NCI-H2029 treated with DMSO at 0.1 percent for 48 hours (cell line): ENCODE measurements around the gene TLN1.
A peak's percentile ranks its signal among the peaks of the same experiment; 100 is the strongest.

ENCODE experiments used
- DNase-seq: peaks from one replicate; lab custom pipeline; 2025; lab: John Stamatoyannopoulos, UW

The TLN1 gene

DNA sequence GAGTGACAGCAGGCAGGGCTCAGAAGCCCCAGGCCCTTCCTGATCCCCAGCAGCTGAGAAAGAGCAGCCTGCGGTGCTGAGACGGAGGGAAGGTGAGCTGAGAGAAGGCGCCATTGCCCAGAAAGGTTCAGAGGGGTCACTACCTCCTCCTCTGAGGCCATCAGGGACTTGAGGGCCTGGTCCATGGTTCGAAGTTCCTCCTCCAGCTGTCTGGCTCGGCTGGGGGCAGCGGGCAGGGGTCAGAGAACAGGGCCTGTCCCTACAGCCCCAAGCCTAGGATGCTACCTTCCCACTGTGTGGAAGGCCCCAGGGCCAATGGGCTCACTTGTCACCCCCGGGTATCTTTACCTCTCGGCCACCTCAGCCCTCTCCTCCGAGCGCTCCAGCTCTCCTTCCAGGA, 47.1 kb downstream of the TLN1 start:
- DNase-seq, result no peak

DNA sequence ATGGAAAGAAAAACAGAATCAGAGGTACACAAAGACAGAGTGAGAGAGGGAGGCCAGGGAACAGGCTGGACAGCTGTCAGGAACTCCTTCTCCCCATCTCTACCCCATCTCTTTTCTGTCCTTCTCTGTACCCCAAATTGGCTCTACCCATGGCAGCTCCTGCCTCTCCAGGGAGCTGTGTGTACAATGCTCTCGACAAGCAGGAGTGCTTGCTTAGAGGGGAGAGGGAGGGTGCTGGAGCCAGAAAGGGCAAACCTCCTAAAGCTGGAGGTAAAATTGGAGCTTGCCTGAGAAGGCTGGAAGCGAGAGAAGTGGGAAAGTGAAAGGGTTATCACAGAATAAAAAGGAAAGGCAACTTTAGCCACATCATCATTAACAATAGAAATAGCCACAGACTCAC, 48.7 kb downstream of the TLN1 start:
- no peak for DNase-seq

DNA sequence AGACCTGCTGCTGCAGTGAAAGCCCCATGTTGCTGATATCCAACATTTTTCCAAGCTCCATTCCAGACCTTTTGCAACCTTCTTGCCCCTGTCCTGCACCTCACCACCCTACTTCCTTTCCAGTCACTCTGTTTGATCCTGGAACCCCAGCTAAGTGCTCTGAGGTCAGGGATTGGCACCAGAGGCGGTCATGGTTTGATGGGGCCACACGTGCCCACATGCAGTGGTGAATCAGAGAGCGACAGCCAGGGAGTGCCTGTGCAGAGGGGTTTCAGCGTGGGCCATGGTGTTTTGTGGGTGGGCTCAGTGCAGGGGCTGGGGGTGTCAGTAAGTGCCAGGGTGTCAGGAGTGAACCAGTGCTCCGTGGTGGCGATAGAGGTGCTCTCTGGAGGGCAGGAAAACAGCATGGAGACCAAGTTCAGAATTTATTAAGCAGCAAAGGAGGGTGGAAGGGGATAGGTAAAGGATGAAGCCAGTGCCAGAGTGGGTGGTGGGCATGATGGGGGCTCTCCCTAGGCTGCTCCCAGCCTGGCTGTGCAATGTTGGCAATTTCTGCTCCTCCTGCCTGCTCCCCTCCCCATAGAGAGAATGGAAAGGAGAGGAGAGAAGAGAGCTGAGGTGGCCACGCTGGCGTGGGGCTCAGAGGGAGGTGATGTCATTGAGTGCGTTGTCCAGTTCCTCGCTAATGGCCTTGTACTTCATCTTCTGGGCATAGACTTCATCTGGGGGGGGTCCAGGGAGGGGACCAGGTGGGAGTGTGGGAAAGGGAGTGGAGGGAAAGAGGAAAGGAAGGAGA, 49.3 kb downstream of the TLN1 start:
- no peak for DNase-seq

DNA sequence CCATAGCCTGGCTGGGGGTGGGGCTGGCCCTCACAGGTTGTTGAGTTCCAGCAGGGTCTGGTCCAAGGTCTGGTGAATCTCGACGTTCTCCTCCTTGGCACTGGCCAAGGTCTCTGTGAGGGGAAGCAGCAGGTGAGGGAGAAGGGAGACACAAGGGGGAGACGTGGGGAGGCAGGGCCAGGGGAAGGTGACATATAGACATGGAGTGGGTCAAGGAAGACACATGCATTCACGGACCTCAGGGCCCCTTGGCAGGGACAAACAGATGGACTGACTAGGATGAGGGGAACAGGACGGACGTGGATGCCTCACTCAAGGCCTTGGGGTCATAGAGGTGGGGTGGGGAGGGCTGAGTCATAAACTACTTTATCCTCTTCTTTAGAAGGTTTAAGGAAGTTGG, 49.9 kb downstream of the TLN1 start:
- DNase-seq, result no peak

DNA sequence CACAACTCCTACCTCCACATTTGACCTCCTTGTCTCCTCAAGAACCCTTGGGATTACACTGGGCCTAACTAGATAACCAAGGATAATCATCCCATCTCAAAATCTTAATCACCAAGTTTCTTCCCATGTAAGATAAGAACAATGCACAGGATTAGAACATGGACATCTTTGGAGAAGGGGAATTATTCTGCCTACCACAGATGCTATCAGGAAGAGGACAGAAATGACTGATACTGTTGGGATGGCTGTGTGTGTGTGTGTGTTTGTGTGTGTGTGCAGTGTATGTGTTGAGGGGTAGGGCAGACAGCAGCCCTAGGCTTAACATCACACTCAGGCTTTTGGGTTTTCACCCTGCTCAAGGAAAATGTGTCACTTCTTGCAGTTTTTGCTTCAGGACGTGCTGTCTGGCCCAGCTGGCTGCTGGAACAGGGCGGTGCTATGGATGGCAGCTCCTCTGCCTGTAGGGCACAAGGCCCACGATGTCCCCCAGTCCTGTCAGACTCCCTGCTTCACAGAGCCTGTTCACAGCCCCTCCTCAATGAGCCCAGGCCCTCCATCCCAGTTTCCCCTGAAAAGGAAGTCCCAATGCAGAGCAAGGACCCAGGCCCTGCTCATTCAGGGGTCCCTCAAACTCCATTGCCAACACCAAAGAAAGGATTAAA, 50.5 kb downstream of the TLN1 start:
- DNase-seq, result no peak

DNA sequence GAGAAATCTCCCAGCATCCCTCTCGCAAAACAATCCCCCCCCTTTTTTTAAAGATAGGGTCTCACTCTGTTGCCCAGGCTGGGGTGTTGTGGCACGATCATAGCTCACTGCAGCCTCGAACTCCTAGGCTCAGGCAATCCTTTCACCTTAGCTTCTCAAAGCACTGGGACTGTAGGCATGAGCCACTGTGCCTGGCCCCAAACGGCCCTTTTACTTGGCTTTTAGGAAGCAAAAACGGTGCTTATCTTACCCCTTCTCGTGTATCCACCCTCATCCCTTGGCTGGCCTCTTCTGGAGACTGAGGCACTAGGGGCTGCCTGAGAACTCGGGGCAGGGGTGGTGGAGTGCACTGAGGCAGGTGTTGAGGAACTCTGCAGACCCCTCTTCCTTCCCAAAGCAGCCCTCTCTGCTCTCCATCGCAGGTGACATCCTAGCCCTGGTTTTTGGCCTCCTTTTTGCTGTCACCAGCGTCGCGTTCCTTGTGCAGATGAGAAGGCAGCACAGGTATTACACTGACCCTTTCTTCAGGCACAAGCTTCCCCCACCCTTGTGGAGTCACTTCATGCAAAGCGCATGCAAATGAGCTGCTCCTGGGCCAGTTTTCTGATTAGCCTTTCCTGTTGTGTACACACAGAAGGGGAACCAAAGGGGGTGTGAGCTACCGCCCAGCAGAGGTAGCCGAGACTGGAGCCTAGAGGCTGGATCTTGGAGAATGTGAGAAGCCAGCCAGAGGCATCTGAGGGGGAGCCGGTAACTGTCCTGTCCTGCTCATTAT, 51.5 kb downstream of the TLN1 start:
- DNase-seq, result no peak

DNA sequence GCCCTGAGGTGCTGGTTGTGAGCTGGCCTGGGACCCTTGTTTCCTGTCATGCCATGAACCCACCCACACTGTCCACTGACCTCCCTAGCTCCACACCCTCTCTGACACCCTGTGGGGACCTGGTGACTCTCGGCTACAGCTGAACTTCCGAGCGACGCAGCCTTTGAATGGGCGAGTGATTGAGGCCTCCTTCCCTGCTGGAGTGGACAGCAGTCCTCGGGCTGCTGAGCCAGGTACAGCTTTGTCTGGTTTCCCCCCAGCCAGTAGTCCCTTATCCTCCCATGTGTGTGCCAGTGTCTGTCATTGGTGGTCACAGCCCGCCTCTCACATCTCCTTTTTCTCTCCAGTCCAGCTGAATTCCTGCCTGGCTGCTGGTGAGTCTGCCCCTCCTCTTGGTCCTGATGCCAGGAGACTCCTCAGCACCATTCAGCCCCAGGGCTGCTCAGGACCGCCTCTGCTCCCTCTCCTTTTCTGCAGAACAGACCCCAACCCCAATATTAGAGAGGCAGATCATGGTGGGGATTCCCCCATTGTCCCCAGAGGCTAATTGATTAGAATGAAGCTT, 52.1 kb downstream of the TLN1 start:
- DNase-seq, result no peak

DNA sequence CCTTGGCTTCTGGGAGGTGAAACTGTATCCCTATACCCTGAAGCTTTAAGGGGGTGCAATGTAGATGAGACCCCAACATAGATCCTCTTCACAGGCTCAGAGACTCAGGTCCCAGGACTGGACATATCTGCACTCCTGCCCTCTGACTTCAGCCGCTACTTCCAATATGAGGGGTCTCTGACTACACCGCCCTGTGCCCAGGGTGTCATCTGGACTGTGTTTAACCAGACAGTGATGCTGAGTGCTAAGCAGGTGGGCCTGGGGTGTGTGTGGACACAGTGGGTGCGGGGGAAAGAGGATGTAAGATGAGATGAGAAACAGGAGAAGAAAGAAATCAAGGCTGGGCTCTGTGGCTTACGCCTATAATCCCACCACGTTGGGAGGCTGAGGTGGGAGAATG, 52.9 kb downstream of the TLN1 start:
- DNase-seq, result no peak

DNA sequence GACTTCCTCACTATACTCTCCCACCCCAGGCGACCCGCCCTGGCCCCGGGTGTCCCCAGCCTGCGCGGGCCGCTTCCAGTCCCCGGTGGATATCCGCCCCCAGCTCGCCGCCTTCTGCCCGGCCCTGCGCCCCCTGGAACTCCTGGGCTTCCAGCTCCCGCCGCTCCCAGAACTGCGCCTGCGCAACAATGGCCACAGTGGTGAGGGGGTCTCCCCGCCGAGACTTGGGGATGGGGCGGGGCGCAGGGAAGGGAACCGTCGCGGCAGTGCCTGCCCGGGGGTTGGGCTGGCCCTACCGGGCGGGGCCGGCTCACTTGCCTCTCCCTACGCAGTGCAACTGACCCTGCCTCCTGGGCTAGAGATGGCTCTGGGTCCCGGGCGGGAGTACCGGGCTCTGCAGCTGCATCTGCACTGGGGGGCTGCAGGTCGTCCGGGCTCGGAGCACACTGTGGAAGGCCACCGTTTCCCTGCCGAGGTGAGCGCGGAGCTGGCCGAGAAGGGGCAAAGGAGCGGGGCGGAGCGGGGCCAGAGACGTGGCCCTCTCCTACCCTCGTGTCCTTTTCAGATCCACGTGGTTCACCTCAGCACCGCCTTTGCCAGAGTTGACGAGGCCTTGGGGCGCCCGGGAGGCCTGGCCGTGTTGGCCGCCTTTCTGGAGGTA, 56.1 kb downstream of the TLN1 start:
- DNase-seq, result no peak

DNA sequence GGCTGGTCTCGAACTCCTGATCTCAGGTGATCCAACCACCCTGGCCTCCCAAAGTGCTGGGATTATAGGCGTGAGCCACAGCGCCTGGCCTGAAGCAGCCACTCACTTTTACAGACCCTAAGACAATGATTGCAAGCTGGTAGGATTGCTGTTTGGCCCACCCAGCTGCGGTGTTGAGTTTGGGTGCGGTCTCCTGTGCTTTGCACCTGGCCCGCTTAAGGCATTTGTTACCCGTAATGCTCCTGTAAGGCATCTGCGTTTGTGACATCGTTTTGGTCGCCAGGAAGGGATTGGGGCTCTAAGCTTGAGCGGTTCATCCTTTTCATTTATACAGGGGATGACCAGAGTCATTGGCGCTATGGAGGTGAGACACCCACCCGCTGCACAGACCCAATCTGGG, 56.8 kb downstream of the TLN1 start:
- DNase-seq, result no peak

DNA sequence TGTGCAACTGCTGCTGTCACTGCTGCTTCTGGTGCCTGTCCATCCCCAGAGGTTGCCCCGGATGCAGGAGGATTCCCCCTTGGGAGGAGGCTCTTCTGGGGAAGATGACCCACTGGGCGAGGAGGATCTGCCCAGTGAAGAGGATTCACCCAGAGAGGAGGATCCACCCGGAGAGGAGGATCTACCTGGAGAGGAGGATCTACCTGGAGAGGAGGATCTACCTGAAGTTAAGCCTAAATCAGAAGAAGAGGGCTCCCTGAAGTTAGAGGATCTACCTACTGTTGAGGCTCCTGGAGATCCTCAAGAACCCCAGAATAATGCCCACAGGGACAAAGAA, 58.0 kb downstream of the TLN1 start:
- DNase-seq, result no peak

DNA sequence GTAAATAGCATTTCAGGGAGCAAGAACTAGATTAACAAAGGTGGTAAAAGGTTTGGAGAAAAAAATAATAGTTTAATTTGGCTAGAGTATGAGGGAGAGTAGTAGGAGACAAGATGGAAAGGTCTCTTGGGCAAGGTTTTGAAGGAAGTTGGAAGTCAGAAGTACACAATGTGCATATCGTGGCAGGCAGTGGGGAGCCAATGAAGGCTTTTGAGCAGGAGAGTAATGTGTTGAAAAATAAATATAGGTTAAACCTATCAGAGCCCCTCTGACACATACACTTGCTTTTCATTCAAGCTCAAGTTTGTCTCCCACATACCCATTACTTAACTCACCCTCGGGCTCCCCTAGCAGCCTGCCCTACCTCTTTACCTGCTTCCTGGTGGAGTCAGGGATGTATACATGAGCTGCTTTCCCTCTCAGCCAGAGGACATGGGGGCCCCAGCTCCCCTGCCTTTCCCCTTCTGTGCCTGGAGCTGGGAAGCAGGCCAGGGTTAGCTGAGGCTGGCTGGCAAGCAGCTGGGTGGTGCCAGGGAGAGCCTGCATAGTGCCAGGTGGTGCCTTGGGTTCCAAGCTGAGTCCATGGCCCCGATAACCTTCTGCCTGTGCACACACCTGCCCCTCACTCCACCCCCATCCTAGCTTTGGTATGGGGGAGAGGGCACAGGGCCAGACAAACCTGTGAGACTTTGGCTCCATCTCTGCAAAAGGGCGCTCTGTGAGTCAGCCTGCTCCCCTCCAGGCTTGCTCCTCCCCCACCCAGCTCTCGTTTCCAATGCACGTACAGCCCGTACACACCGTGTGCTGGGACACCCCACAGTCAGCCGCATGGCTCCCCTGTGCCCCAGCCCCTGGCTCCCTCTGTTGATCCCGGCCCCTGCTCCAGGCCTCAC, 58.6 kb downstream of the TLN1 start, which contains the start of gene CA9:
TSS of gene CA9 (plus strand) at position 797 of the 893 bp plus-strand sequence. CDS start at position 829, 32 bp downstream.
- DNase-seq, result no peak

DNA sequence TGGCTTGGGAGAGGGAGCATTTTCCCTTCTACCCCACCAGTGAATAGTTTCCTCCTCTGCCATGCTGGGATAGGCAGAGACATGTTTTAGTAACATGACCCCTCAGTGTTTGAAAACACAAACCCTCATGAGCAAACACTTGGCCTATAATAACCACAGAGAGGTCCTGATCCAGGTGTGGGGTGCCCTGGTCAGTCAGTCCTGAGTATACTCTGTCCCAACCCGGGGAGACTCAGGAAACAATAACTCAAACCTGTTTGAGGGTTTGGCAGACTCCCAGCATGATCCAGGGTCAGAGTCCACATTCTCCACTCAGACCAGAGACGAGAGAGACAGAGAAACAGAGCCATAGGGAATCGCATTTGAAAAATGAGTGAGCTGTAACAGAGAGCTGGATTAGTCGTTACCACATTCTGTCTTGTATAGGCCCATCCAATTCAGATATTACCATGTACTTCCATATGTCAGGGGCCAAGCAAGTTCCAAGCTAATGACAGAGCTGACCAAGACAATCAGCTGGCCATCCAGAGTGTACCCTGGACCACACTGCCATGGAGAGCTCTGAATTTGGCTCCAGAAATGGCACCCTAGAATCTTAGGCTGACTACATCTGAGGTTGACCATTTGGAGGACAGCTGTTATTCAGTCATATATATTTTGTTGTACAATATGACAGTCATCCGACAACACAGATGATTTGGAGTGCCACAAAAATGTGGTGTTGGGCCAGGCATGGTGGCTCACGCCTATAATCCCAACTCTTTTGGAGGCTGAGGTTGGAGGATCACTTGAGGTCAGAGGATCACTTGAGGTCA, 62.5 kb downstream of the TLN1 start:
- DNase-seq, result no peak

DNA sequence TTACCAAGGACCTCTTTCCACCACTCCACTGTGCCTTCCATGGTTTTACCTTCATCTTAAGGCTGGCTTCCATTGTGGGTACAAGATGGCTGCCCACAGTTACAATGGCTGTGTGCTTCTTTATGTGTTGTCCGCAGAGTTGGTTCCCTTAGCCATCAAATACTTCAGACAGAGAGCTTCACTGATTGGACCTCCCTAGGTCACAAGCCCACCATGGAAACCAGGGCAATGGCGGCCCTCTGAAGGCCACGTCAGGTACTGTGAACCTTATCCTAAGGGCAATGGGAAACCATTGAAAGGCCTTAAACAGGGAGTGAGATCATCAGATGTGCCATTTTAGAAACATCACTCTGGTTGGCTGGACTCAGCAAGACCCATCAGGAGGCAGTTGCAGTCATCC, 64.1 kb downstream of the TLN1 start:
- no peak for DNase-seq

DNA sequence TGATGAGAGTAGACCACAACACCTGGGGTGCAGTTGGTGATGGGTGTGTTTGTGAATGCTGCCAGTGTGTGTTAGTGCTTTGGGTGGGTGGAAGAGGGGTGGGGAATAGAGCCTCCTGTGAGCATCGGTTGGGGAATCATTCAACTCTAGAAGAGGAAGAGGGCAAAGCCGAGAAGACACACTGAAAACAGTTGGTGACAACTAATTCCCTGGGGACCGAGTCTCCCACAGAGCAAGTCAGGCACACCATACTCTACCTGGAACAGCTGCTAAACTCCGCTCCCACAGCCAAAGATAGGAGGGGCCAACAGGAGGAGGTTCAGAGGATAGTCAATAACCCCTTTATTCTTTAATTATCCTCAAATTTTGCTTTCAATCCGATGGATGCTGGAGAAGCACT, 65.4 kb downstream of the TLN1 start:
- DNase-seq, result no peak

DNA sequence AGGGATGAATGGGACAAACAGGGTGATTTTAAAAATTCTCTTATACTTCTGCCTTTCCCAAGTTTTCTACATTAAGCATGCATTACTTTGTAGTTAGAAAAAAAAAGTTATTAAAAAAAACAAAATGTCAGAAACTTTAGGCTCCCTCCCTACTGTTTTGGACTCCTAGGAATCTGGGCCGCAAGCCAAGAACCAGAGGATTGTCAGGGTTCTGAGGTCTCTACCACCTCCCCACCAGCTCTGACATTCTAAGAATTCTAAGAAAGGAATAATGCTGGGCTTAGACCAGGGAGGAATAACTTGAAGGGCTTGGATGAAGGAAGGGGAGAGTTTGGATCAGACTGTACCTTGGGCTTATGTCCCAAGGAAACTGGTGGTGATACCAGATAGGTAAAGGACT, 66.0 kb downstream of the TLN1 start:
- DNase-seq, result no peak

DNA sequence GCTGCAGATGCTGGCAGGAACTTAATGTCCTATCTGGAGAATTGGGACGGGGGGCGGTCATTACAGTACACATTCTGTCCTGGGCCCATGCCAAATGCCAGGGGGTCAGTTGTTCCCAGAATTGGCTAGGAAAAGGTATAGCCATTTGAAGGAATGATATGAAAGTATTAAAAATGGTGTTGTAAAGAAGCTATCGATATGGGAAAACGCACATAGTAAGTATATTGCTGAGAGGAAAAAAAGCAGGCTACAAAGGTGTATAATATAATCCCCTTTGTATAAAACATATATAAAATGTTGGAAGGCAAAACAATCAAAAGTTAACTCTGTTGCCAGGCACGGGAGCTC, 66.5 kb downstream of the TLN1 start:
- no peak for DNase-seq

DNA sequence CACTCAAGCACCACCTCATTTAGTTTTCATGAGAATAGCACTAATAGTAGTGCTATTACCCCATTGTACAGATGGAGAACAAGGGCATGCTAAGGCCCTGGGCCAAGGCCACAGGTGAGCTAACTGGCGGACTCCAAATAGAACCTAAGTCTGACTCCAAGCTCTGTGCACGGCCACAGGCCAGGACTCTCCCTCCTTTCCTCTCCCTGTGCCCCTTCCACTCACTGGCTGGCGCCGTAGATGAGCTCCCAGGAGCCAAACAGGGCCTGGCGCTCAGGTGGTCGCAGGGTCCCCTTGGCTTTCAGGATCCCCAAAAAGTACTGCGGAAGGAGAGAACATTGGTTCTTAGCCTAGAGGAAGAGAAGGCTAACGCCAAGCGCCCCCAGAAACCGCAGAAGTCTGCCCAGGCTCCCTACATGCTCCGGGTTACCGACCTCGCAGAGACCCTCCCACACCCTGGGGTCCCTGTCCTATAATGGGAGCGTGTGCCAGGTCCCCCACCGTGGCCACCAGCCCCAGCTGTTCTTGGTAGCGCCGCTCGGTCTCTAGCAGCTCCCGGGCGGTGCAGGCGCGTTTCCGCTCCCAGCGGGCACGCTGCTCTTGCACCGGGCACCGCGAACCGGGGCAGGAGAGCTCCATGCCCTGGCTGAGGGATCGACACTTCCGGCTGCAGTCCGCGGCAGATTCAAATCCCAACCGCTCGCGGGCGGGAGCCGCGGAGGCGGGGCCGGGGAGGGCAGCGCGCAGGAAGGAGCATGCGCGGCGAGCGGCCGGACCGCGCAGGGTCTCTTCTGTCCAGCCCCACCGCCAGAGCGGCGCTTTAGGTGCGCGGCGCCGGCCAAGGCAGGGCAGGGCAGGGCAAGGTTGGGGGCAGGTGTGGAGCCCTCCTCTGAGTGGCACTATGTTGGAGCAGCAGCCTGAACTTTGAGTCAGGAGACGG, 67.2 kb downstream of the TLN1 start, which contains the start of gene ARHGEF39:
TSS of gene ARHGEF39 (minus strand) at position 665 of the 940 bp plus-strand sequence. CDS start at position 639, 26 bp downstream.
- DNase-seq, result peak; percentile 68

DNA sequence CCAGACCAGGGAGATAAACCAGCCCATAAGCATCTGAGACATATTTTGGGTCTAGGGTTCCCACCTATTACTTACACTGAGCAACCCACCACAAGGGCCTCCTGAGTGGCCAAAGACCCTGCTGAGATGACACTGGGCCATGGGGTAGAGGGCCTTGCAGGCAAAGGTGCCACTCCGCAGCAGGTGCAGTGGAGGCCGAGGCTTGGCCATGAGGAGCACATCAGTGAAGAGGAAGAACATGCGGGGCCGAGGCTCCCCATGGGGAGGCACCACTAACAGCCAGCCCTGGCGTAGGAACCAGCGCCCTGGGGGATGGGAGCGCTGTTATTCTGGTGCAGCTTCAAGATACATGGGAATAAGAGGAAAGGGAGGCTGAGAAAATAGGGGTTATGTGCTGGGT, 69.6 kb downstream of the TLN1 start:
- no peak for DNase-seq
